GM18498 (cell line): ENCODE results near the gene KCNAB3.
"Not testable (repeated sequence)": the region's sequence is repeated elsewhere in the genome, so short reads cannot be mapped to it uniquely, and the experiment has no call there.

Source experiments
- ATAC-seq: cut with Tn5 transposase; IDR thresholded peaks from one replicate; pipeline ENCODE4 v1.9.1; 2021; ENCODE audit warnings: mild to moderate bottlenecking, moderate library complexity; ENCODE audit not compliant: unreplicated experiment

The KCNAB3 gene

DNA sequence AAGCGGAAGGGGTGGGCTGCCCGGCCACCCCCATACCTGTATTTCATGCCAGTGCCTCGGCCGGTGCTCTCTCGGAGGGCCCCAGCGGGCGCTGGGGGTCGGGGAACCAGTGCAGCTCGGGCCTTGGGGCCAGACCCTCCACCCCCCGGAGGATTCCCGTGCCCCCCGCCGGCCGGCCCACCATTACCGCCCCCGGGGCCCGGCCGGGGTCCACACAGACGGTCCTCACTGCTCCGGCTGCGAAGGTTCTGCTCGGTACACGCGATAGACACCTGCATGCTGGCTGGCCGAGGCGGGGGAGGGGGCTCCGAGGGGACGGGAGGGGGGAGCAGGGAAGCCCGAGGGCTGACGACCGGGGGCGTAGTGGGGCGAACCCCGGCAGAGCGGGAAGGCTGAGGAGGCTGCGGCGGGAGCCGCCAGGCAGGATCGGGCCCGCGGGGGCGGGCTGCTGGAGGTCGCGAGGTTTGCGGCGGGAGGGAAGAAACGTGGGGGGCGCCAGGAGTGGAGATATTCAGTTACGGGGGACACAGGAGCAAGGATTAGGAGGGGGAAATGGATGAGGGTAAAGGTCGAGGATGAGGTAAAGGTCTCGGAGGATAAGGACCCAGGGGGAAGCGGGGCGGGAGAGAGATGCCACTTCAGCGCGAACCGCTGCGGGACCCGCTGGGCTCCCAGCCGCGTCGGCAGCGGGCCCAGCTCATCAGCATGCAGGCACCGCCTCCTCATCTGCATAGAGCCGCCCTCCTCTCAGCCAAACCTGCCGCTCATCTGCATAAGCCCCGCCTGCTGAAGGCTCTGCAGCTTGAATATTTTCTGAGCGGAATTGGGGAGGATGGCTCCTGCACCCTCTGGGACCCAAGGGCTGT is at the start of gene KCNAB3:
Gene KCNAB3 (minus strand): TSS at position 699 of the 866 bp plus-strand sequence. CDS start 421 bp downstream, at position 278.
- ATAC-seq = no peak

DNA sequence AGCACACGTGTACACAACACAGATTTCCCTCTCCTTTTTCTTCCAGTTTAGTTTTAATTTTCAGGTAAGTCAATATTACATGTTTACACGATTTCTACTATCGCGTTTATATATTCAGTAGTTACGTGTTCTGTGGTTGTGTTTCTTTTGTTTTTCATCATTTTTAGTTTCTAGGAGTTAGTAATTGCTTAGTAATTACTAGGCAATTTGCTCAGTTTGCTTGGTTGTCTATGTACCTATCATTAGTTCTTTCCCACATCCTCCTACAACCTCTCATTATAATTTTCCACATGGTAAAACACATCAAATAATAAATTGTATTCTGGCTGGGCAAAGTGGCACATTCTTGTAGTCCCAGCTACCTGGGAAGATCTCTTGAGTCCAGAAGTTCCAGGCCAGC is 48.1 kb upstream of the KCNAB3 start:
- ATAC-seq = no peak

DNA sequence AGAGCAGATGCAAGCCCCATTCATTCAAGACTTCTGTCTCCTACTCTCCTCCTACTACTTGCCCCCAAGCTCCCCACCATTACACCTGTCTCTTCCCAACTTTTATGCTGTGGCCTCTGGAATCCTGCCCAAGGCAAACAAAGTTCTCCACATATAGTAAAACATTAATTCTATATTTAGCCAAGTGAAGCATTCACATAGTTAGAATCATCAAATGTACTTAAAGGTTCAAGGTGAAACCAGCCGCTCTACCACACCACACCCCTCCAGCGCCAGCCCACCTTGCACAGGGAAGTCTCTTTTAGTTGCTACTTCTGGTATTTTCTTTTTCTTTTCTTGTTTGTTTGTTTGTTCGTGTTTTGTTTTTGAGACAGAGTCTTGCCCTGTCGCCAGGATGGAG is 47.4 kb upstream of the KCNAB3 start:
- no peak for ATAC-seq

DNA sequence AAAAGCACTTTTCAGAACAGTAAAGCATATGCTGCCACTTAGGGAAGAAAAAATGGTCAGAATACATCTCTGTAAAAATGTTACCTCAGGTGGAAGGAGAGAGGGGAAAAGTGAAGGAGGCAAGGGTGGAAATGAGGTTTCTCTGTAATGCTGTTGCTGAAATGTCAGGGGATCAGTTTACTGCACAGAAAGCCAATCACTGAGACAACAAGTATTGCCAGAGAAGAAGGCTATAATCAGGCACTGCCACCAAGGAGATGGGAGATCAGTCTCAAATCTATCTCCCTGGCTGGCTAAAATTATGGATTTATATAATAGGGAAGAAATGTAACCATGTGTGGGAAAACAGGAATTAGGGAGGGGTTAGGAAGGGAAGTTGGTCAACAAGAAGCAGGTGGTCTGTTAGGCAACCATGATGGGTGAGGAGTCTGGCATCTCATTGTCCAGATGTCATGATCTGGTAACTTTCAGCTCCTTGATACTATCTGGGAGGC is 45.0 kb upstream of the KCNAB3 start:
- no peak for ATAC-seq

DNA sequence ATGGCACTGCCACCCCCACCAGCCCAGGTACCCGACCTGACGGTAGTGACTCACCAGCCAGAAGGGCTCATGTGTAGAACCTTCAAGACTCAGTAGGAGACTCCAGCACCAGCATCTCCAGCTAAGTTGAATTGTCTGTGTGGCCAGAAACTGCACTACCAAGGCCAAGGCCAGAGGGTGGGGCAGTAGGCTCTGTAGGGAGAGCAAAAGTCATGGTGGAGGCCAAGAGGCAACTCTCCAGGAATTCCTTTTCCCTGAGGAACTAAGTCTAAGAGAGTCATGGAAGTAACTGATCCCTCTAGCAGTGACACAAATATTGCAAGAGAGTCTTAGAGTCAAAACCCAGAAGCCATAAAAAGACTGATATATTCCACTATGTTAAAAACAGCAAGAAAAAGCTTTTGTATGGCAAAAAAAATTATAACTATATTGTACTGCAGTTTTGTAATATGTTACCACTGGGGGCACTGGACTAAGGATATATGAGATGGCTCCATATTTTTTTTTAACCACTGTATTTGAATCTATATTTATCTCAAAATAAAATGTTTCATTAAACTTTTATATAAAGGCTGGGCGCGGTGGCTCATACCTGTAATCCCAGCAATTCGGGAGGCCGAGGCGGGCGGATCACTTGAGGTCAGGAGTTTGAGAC is 42.6 kb upstream of the KCNAB3 start:
- no peak for ATAC-seq

DNA sequence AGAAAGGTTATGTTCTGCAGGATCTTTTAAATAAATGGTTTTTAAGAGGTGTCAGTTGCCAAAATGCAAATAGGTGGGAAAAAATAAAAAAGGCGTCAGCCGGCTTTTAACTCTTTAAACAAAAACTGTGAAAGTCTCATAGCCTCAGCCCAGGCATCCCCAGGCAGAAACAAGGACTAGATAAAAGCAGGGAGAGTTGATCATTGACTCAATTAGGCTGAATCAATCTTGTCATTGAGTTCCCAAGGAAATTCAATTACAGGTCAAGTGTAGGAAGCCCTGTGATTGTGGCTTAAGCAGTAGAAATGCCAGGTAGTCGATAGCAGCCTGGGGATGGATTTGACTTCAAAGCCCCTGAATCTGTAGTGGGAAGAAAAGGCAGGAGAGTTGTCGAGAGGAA is 42.0 kb upstream of the KCNAB3 start:
- ATAC-seq = no peak

DNA sequence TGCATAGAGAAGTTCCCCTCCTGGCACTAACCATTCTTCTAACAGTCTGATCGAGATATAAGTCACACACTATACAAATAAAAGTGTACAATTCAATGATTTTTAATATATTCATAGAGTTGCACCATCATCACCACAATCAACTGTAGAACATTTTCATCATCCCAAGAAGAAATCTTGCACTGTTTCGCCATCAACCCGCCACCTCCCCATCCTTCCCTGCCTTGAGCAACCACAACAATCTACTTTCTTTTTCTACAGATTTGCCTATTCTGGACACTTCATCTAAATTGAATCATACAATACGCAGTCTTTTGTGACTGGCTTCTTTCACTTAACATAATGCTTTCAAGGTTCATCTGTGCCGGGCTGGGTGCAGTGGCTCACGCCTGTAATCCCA is 39.8 kb upstream of the KCNAB3 start:
- no peak for ATAC-seq

DNA sequence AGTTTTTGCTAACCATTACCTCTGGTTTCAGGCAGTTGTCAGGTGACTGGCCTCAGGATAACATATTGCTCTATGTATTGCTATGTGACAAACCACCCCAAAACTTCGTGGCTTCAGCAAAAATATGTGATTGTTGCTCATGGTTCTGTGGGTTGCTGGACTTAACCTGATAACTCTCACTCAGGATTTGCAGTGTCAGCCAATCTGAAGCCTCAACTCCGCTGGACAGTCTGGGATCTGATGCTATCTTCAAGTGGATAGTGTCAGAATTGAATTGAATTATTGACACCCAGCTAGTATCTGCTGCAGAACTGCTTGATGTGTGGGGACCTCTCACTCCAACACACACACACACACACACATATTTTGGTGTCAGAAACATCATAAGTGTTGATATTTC is 38.1 kb upstream of the KCNAB3 start:
- ATAC-seq = no peak

DNA sequence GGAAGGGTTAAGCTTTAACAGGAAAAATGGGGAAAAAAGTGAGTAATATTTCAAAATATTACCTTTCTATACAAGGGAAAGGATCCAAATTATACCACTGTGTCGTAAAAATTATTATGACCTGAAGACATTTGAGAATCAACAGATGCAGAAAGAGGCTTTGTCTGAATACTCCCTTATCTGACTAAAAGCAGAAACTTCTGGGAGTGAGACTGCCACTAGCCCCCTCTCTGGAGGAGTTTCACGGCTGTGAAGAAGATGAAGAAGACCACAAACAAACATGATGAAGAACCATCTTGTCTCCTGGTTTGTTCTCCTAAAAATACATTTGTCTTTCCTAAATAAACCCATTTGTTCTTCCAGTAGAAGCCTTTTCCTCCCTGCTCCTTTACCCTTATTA is 31.8 kb upstream of the KCNAB3 start:
- no peak for ATAC-seq

DNA sequence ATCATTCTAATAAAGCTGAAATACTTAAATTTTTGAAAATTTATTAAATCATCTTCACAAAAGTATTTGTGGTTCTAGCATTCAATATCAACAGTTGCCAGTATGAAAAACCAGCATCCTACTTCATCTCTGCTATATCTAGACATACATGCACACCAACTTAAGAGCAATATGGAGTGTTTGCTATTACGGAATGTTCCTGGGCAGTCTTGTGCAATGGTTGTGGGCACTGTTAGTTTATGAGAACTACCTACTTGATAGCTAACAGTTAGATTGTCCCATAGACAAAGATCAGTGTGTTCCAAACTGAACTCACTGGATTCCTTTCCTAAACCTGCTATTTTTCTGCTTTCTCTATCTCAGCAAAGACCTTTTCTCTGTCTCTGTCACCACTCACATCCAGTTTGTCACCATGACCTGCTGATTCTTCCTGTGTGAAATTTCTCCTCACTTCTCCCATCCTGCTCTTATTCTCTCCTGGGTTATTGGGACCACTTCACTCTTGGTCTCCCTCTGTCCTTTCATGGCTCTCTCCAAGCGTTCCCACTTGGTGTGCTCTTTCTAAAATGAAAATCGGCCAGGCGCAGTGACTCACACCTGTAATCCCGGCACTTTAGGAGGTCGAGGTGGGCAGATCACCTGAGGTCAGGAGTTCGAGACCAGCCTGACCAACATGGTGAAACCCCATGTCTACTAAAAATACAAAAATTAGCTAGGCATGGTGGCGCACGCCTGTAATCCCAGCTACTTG is 30.0 kb upstream of the KCNAB3 start:
- ATAC-seq = no peak

DNA sequence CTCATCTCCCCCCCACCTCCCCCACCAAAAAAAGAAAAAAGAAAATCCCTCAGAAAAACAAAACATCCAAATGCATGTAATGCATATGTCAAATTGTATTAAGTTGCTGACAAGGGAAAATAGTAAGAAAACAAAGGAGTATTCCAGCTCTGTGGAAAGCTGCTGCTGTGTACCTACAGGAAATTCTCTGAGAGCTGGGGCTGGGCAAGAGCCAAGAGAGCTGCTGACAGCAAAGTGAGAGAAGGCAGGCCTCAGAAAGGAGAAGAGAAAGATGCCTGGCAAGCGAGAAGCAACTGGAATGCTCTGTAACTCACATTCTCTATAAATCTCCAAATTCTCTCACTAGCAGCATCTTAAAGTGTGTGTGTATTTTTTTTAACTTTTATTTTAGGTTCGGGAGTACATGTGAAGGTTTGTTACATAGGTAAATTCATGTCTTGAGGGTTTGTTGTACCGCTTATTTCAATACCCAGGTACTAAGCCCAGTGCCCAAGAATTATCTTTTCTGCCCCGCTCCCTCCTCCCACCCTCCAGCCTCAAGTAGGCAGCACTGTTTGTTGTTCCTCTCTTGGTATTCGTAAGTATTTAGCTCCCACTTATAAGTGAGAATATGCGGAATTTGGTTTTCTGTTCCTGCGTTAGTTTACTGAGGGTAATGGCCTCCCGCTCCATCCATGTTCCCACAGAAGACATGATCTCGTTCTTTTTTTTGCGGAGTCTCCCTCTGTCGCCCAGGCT is 26.7 kb upstream of the KCNAB3 start:
- ATAC-seq = no peak

DNA sequence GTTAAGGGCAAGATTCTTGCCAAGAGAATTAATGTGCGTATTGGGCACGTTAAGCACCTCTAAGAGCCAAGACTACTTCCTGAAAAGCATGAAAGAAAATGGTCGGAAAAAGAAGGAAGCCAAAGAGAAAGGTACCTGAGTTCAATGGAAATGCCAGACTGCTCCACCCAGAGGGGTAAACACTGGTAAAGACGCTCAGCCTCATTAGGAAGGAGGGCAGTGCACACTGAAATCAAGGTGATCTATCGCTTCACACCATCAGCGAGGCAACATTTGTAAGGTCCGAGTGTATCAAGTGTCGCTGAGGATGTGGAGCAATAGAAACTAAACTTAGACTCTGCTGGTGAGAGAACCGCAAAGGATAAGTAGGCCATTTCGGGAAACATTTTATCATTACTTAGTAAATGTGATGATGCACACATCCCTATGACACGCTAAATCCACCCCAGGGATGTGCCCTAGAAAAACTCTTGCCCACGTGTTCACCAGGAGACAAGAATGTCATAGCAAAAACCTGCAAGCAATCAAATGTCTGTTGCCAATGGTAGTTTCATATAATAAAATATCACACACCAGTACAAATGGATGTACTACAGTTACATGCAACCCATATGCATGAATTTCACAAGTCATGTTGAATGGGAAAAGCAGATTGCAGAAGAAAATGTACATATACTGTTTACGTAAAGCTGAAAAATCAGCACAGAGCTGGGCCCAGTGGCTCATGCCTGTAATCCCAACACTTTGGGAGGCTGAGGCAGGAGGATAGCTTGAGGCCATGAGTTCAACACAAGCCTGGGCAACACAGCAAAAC is 26.0 kb upstream of the KCNAB3 start:
- no peak for ATAC-seq

DNA sequence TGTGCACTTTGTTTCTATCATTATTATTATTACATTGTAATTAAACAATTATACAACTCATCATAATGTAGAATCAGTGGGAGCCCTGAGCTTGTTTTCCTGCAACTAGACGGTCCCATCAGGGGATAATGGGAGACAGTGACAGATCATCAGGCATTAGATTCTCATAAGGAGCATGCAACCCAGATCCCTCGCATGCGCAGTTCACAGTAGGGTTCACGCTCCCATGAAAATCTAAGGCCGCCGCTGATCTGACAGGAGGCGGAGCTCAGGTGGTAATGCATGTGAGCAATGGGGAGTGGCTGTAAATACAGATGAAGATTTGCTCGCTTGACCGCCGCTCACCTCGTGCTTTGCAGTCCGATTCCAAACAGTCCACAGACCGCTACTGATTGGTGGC is 23.6 kb upstream of the KCNAB3 start:
- not testable (repeated sequence) for ATAC-seq

DNA sequence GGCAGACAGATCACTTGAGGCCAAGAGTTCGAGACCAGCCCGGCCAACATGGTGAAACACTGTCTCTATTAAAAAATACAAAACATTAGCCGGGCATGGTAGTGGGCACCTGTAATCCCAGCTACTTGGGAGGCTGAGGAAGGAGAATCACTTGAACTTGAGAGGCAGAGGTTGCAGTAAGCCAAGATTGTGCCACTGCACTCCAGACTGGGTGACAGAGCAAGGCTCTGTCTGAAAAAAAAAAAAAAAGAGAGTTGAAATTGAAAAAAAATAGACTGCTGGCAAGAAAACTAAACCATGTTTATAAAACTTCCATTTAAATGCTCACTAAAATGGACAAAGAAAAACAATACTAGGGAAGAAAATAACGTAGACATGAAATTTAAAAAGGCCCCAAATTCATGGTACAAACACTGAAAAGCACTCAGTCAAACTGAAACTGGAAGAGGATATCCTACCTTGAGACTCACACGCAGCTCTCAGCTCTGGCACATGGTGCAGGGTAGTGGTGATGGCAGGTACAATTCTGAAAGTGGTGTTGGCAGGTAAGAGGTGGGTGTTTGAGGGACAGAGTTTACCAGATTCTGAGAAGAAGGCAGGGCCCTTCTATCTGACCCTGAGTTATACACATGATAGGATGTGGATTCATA is 21.6 kb upstream of the KCNAB3 start:
- no peak for ATAC-seq

DNA sequence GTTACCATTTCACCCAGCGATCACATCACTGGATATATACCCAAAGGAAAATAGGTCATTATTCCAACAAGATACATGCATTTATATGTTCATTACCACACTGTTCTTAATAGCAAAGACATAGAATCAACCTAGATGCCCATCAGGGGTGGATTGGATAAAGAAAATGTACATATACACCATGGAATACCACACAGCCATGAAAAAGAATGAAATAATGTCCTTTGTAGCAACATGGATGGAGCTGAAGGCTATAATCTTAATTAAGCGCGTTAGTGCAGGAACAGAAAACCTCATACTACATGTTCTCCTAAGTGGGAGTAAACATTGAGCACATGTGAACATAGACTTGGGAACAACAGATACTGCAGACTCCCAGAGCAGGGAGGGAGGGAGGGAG is 20.9 kb upstream of the KCNAB3 start:
- ATAC-seq = no peak

DNA sequence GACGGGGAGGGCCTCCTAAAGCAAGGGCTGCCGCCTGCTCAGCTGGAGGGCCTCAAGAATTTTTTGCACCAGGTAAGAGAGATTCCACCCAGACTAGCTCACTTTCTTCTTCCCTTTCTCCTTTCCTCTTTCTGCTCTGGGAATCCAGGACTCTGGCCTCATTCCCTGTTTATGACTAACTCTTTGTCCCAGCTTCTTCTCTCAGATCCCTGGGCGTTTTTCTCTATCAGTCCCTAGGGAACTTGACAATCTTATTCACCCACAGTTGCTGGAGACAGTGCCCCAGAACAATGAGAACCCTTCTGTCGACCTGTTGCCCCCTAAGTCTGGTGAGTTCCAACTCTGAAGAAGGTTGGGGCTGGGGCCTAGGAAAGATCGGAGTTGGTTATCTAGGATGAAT is 18.0 kb upstream of the KCNAB3 start:
- ATAC-seq = no peak

DNA sequence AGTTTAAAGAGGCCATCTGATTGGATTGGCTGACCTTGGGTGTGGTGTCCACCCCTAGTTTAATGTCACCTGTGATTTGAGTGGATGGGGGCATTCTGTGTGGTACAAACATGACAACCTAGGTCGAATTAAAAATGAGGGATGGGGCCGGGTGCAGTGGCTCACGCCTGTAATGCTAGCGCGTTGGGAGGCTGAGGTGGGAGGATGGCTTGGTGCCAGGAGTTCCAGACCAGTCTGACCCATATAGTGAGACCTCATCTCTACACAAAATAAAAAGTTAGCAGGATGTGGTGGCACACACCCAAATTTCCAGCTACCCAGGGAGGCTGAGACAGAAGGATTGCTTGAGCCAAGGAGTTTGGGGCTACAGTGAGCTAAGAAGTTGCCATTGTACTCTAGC is 16.8 kb upstream of the KCNAB3 start:
- no peak for ATAC-seq

DNA sequence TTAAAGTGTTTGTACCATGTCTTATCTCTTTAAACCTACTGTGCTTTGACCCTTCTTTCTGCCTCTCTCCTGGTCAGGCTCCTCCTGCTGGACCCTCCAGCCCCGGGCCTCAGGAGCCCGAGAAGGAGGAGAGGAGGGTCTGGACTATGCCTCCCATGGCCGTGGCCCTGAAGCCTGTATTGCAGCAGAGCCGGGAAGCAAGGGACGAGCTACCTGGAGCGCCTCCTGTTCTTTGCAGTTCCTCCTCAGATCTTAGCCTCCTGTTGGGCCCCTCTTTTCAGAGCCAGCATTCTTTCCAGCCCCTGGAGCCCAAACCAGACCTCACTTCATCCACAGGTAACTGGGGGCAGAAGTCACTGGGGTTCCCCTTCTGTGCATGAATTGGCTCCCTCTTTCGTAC is 16.0 kb upstream of the KCNAB3 start:
- ATAC-seq = no peak

DNA sequence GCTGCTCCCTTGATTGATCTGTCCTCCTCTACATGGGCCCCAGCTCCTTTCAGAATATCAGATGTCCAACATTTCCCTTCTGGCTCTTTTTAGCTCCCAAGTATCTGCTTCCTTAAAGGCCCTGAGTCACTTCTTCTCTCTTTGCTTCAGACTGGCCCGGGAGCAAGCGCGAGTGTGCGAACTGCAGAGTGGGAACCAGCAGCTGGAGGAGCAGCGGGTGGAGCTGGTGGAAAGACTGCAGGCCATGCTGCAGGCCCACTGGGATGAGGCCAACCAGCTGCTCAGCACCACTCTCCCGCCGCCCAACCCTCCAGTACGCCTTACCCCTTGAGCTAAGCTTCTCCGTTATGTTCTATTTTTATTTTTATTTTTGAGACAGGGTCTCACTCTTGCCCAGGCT is 14.7 kb upstream of the KCNAB3 start:
- no peak for ATAC-seq

DNA sequence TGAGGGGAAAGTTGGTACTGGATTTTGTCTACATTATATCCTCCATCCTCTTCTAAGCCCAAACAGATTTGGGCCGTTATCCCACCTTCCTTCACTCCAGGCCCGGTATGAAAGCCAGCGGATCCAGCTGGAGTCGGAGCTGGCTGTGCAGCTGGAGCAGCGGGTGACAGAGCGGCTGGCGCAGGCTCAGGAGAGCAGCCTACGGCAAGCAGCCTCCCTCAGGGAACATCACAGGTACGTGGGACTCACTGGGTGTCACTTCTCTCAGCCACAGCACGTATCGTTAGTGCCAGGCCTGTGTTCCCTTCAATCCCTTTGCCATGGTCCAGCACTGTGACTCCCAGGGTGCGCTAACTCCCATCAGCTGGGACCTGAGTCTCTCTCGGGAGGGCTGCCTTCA is 13.6 kb upstream of the KCNAB3 start:
- ATAC-seq = no peak
